ENCODE measurements around the gene LUZP2.

The LUZP2 gene

DNA sequence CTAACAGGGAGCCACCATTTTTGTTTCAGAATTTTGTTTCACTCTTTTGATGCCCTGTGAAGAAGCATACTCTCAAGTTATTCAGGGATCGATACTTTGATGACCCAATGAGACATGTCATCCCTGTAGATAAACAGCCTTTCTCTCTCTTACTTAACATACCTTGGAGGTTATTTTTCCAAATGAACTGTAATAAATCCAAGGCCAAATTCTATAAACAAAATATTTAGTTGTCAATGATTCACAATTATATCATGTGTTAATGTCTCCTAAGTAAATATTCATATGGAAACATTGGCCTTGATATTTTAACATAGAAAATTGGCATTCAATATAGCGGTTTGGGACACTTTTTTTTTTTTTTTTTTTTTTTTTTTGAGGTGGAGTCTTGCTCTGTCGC, 97.5 kb downstream of the LUZP2 start:
- H3K4me1 ChIP-seq (ENCODE audit: control insufficient read depth in 1 of 2, insufficient read depth in 1 of 2, low read depth in 1 of 2, low read length in 1 of 2): no peaks in the 10 kb centered on the region
- H3K9me3 ChIP-seq: no peaks in the 10 kb centered on the region
- no peaks in the 10 kb centered on the region for H3K36me3 ChIP-seq
- H3K27ac ChIP-seq: no peak overlapping the region
- no peak overlapping the region for H3K4me3 ChIP-seq (ENCODE audit: low read depth in 1 of 2, low read length in 1 of 2)
- H3K27me3 ChIP-seq: no peaks in the 10 kb centered on the region
- TF ChIP-seq CTCF (IDR thresholded peaks at IDR 0.05): no peak

DNA sequence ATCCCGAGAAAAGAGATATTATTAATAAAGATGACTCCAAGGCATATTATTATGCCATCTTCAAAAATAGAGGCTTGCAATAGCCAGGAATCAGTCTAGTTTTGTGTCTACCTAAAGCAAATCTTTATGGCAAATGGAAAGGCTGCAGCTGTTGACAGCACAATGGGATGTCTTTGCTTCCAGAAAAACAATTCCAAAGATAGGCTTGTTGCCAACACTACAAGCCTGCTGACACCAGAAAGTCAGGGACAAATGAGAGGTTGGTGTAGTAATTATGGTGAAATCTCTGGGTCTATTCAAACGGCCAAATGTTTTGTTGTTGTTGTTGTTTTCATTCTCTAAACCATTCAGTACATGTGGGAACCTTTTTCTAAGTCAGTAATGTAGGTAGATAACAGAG, 101.8 kb downstream of the LUZP2 start:
- no peaks in the 10 kb centered on the region for H3K36me3 ChIP-seq
- no peak overlapping the region for H3K4me3 ChIP-seq (ENCODE audit: low read depth in 1 of 2, low read length in 1 of 2)
- no peak overlapping the region for H3K27ac ChIP-seq
- H3K27me3 ChIP-seq: no peaks in the 10 kb centered on the region
- H3K4me1 ChIP-seq (ENCODE audit: control insufficient read depth in 1 of 2, insufficient read depth in 1 of 2, low read depth in 1 of 2, low read length in 1 of 2): no peaks in the 10 kb centered on the region
- H3K9me3 ChIP-seq: no peaks in the 10 kb centered on the region
- no peak for TF ChIP-seq CTCF (IDR thresholded peaks at IDR 0.05)

GRCh38 chr11:24609192-24610119, 112.6 kb downstream of the LUZP2 start:
- no peak for TF ChIP-seq CTCF (IDR thresholded peaks at IDR 0.05)
- H3K4me3 ChIP-seq (ENCODE audit: low read depth in 1 of 2, low read length in 1 of 2): no peak overlapping the region
- no peaks in the 10 kb centered on the region for H3K4me1 ChIP-seq (ENCODE audit: control insufficient read depth in 1 of 2, insufficient read depth in 1 of 2, low read depth in 1 of 2, low read length in 1 of 2)
- H3K9me3 ChIP-seq: no peaks in the 10 kb centered on the region
- no peak overlapping the region for H3K27ac ChIP-seq
- H3K27me3 ChIP-seq: no peaks in the 10 kb centered on the region
- no peaks in the 10 kb centered on the region for H3K36me3 ChIP-seq

GRCh38 chr11:24615451-24616160, 118.8 kb downstream of the LUZP2 start:
- no peaks in the 10 kb centered on the region for H3K4me1 ChIP-seq (ENCODE audit: control insufficient read depth in 1 of 2, insufficient read depth in 1 of 2, low read depth in 1 of 2, low read length in 1 of 2)
- no peak overlapping the region for H3K4me3 ChIP-seq (ENCODE audit: low read depth in 1 of 2, low read length in 1 of 2)
- H3K27me3 ChIP-seq: no peaks in the 10 kb centered on the region
- no peaks in the 10 kb centered on the region for H3K36me3 ChIP-seq
- H3K27ac ChIP-seq: no peak overlapping the region
- H3K9me3 ChIP-seq: no peaks in the 10 kb centered on the region
- TF ChIP-seq CTCF (IDR thresholded peaks at IDR 0.05): no peak

GRCh38 chr11:24617856-24618255, 121.0 kb downstream of the LUZP2 start:
- Histone ChIP-seq H3K36me3 (no peaks in the 10 kb centered on the region), H3K27ac (no peak overlapping the region), H3K27me3 (no peaks in the 10 kb centered on the region), H3K4me1 (ENCODE audit: control insufficient read depth in 1 of 2, insufficient read depth in 1 of 2, low read depth in 1 of 2, low read length in 1 of 2) (no peaks in the 10 kb centered on the region), H3K4me3 (ENCODE audit: low read depth in 1 of 2, low read length in 1 of 2) (no peak overlapping the region), H3K9me3 (no peaks in the 10 kb centered on the region)
- TF ChIP-seq CTCF (IDR thresholded peaks at IDR 0.05): no peak

Data from neutrophil (primary cell).